ENCODE data around the gene ADAMTS9.

The ADAMTS9 gene

DNA sequence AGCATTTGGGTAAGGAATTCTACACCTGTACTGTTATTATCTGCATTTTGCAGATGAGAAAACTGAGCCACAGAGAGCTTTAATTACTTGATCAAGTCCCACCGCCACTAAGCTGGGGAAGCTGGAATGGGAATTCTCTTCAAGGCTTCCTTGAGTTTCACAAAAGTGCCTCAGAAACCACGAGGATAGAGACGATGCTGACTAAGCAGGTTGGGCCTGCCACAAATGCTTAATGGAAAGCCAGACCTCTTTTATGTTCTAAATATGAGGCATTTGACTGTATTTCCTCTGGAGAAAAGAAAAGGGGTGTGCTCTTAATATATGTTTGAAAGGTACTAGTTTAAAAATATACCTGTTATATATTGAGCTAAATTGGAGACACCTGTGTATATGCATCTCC, 34.7 kb downstream of the ADAMTS9 start:
- no peak for DNase-seq

DNA sequence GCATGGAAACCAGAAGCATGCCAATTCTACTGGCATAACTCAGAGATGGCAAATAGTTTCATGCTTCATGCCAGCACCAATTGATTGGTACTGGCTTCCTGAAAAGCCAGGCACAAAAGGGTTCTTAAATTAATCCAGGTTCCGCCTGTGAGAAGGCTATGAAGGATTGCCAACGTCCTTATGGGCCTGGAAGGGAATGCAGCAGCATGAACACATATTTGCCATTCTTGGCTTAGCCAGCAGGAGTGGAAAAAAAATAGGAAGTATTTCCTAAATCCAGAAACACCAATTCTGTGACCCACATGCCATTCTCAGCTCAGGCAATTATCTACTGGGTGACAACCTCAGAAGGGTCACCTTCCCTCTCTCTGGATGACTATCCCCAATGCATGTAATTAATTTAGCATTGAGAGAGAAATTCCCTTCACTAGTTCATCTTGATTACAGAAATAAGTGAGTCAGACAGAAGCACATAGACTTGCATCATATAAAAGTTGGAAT, 36.0 kb downstream of the ADAMTS9 start:
- DNase-seq: no peak

DNA sequence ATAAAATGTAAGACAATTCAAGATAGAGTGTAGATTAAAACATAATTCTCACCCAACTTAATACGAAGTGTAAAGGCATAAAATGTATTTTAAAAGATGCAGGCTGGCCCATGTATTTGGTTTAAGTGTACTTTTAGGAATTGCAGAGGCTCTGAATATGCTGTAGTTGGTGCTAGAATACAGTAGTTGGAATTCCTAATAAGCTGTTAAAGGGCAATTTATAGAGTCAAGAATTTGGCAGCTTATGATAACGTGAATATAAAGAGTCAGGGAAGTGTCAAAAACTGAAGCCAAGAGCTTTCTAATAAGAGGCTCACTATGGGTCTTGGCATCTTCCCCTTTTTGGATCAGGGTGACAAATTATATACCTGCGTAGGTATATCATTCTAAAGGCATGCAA, 36.5 kb downstream of the ADAMTS9 start:
- no peak for DNase-seq

DNA sequence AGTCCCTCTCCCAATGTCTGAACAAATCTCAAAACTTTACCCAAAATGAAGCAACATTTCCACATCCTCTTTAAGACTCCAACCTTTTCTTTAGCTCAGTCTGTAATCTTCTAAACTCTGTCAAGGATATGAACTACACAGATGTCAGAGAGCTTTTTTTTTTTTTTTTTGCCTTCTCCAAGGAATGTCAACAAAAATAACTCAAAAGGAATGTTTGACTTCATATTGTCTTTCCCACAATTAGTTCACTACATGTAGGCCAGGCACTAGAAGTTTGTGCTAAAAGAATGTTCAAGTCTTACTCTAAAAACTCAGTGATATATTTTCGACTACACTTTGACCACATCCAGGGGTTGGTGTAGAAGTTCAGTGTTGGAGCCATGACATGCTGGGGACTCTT, 37.1 kb downstream of the ADAMTS9 start:
- DNase-seq: no peak

DNA sequence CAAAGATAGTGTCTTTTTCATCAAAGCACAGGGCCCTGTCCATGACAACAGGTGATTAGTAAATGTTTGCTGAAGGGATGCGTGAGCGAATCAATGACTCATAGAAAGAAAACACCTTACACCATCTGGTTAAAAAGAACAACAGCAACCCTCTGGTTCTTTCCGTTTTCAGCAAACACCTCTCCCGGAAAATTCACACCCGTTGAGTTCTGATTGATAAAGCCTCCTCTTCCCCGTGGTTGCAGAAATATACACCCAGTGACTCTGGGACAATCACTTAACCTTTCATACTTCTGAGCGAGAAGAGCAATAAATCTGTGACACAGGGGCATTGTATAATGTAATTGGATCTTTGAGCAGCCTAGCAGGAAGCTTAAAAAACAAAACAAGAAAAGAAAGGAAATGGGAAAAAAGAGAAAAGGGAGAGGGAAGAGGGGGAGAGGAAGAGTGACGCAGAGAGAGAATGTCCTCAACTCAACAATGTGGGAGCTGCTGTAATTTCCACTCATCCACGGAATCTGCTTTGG, 37.6 kb downstream of the ADAMTS9 start:
- no peak for DNase-seq

DNA sequence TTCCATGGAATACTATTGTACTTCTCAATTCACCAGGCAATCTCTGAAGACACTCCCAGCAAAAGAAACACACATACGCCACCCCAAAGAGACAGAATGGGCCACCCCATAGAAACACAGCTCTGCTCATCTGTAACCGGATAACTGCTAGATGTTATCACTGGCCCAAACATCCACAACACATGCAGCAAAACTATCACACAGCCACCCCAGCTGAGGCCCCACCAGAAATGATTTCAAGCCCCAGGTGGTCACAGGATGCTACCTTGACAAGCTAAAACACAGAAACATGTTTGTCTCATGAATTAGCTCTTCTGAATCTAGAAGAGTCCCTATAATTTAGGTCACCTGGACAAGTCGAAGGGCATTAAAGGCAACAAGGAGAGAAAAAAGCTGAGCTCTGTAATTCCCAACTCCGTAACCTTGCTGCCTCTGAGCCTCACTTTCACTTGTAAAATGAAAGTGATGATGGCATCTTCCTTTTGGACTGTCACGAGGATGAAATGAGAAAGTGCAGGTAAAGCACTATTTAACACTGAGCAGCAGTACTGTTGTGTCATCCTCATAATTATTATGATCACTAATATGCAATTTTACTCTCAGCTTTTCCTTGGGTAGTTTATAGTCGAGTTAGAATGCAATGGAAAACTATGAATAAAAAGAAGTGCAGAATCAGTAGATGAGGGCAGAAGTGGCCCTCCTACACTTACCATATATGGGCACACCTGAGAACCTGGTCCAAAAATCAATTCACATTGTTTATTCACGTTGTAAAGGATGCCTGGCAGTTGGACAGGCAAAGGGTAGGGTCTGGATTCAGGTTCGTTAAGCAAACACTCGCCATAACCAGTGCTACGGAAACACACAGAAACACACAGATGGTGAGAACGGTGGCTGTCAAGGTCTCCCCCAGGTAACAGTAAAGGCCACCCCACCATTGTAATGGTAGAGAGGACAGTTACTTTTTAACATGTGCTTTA, 38.6 kb downstream of the ADAMTS9 start:
- DNase-seq: no peak

DNA sequence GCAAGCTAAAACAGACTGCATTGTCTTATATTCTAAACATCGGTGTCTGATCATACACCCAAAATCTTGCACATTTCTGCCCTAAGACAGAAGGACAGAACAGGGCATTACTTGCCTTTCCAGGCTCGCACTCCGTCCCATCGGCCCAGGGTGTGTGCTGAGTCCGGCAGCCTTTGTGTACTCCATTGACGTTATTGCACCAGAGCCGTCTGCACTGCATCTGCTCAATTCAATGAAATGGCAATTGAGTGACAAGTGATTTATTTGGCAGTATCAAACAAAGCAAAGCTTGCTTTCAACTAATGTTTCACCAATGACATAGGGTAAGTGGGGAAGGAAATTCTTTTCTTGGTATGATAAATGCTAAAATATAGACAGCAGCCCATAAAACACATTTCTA, 40.0 kb downstream of the ADAMTS9 start:
- no peak for DNase-seq

DNA sequence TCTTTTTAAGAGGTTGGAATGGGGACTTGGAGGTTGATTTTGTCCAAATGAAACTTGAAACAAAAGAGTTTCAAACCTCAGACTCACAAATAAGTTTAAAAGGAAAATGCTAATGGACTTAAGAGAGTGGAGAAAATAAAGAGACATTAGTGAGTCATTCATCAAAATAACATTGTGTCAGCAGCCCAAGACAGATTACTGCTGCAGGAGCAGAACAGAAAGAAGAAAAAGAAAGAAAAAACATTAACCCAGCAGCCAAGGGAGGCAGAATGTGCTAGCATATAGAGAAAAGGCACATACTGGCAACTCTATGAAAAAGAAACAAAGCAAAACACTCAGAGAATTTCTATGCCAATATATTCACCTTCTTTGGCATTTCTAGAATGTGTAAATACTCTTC, 42.6 kb downstream of the ADAMTS9 start:
- no peak for DNase-seq

DNA sequence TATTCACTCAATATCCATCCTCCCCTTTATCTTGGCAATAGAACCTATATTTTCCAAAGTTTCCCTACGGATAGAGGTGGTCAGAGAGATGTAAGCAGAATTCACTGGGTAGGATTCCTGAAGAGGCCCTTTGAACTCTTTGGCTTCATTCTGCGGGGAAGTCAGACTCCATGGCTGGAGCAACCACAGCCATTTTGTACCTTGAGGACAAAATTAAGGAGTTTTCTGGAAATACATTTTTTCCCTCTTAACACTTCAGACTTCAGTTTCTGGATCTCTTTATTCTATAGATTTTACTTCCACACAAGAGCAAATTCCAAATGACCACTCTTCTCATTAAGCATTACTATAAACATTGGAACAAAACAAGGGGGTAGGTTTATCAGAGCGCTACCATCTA, 43.3 kb downstream of the ADAMTS9 start:
- DNase-seq: no peak

DNA sequence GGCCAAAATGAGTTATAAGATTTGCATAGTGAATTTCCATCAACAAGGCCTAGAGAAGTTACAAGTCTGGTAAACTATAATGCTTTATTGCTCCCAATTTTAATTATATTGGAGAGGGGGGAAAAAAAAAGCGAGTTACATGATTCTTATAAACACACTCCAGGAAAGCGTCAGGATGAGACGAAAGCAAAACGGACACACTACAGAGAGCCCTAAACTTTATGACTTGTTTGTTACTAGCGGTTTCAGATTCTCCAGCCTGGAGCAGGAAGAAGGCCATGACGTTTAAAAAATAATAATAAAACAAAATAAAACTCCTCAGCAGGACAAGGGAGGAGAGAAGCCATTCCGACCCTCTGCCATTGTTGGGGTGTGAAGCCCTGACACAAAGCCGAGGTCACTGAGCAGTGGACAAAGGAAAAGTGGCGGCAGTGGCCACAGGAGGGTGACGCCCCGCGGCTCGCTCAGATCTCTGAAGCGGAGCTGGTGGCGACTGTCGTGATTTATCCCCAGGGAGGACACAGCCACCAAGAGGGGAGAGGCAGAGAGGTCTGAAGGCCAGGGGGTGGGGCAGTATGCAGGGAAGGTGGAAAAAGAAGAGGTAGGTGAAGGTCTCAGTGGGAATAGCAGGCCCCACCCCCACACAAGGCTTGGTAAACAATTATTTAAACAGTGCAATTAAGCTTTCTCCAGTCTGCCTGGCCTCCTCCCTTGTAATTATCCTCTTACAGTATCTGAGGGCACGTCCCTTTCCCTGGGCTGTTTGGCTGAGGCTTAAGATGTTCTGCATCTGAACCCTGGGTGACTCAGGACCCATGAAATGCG, 45.3 kb downstream of the ADAMTS9 start:
- DNase-seq: no peak

DNA sequence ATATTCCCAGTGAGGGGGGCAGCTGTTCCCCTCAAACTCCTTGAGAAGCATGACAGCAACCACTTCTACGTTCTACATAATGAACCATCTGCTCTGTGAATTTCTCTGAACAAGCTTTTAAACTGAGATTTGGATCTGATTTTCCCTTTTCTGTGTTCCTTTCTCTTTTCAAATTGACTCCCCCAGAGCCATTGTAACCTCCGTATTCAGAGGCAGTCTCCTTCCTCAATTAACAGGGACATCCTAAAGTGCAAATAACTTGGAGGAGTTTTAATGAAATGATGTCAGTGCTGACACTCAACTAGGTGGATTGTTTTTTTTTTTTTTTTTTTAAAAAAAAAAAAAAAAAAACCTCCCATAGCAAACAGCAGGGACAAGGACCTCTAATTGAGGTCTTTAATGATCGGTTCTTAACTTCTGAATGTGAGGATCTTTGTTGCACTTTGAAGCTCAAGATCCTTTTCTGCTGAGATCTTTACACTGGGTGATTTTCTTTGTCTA, 48.8 kb downstream of the ADAMTS9 start:
- no peak for DNase-seq

DNA sequence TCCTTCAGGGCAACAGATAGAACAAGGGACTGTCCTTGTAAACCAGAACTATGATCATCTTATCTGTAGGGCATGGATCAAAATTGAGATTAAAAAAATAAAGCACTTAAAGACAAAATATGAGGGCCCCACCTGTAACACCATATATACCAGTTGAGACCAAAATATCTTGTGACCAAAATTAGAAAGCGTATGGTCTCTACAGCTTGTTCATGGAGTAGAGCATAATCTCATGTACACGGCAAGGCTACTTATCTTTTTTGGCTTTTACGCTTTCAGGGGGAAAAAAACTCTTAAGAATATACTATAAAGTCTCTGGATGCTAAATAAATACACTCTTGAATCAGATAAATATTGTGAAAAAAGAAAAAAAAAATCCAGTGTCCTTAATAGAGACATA, 49.3 kb downstream of the ADAMTS9 start:
- no peak for DNase-seq

DNA sequence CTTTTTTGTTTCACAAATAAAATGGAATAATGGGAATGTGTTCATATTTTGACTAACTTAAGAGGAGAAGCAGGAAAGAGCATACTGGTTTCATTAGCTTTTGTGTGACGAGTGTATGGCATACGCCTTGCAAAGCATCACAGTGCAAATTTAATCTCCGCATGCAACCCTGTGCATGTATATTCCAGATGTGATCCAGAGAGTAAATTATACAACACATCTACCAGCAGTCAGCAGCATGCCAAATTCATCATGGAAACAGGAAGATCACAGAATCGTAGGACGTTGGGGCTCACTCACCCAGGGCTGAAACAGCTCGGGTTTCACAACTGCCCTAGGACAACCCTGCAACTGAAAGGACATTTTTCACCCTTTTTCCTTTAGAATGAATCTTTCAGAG, 53.4 kb downstream of the ADAMTS9 start:
- no peak for DNase-seq

DNA sequence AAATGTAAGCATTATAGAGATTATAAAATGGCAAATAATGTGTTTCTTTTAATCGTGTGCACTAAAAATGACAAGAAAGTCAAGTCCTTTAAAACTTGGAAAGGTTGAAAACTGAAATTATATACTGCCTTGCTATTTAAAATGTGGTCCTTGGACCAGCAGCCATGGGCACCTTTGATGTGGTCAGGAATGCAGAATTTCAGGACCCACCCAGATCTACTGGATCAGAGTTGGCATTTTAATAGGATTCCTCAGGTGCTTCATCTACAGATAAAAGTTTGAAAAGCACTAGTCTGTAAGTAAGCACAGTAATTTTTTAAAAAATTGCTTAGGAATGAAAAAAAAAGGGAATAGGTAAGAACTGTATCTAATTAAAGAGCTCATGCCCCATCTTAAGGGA, 55.8 kb downstream of the ADAMTS9 start:
- DNase-seq: no peak

DNA sequence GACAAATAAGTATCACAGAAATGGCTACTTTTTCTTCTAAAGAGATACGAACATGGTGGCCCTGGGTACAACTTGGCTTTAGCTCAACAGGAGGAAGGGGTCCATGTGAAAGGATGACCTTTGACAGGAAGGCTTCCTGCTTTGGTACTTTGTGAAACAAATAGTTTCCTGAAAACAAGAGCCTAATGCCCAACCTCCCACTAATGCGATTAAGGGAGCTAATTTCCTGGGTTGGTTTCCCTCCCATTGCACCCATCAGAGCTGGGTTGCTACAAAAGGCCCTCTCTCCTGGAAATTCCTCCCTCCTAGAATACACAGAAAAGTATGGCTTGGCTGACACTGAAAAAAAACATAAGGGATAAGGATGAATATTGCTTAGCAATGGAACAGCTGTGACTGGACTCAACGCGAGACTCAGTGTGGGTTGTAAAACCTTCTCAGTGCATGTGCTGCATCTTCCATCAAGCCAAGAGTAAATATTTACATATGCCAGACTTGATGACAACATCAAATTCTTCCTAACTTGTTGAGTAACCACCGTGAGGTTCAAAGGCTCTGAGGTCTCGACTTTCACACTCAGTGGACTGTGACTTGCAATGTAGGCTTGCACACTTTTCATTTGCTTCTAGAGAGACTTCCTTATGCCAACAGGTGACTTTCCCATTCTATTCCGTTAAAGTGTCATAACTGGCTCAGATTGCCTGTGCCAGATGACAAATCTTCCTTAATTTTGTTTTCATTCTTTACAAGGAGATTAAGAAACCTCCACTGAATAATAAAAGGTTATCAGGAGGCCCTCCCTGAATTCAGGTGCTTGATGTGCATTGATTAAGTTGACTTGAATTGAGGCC, 60.1 kb downstream of the ADAMTS9 start:
- DNase-seq: no peak

DNA sequence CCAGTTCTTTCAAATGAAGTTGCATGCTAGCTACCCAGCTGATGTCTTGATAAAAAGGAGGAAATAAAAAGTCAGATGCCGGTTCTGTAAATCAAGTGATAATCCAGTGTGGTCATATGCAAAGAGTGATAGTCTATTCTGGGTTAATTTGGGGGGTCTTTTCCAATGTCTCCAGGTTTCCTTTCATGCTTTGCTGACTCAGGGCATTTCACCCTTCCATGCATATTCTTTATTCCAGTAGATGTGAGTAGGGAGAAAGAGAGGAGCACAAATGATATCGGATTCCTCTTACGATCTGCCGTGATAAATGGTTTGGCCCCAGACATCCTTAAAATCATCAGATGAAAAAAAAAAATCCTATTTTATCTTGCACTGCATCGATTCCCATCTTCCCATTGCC, 60.8 kb downstream of the ADAMTS9 start:
- no peak for DNase-seq

DNA sequence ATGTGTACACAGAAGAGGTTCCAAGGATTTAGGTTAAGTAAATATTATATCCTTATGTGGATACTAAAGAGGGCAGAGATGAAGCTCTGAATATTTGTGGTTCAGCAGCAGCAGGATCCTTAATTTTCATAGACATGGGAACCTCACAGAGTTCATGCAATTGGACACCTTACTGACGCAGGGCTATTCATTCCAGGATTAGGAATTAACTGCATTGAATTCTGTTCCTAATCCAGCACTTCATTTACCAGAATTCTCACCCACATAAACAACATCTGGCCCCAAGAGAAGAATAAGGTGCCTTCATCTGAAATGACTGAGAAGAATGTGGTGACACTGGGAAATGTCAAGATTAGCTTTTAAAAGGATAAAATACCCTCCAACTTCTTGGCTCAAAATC, 62.4 kb downstream of the ADAMTS9 start:
- DNase-seq: no peak

DNA sequence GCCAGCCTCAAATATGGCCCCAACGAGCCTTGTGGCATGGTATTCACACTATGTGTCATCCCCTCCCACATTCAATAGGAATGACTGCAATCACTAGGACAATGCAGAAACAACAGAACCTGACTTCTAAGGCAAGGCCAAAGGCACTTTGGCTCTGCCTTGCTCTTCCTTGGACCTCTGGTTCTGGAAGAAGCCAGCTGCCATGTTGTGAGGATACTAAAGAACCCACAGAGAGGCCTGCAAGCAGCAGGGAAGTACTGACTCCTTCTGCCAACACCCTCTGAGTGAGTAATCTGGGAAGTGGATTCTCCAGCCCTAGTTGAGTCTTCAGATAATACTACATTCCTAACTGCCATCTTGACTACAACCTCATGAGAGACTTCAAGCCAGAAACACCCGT, 64.7 kb downstream of the ADAMTS9 start:
- no peak for DNase-seq

DNA sequence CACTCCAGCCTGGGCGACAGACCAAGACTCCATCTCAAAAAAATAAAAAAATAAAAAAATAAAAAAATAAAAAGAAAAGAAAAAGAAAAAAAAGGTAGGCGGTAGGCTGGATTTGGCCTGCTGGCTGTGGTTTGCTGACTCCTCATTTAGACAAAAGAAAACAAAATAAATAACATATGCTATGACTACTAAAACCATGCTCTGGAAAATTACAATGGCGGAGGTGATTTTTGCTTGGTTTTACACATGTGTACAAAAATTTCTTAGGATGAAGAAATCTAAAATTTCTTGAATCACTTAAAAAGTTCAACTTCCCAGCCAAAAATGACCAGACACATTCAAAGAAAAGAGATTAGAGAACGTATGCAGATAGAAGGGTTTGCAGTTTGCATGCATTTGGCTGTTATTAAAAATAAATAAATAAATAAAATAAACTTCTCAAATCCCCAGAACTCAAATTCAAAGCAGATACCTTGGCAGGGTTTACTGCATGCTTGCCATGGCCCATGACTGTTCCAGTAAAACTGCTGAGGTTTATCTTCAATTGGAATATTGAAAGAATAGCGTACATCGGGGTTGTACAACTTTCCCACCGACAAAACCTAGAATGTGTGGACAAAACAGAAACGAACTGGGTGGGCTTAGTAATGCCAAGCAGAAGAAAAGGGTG, 65.9 kb downstream of the ADAMTS9 start:
- DNase-seq: no peak

DNA sequence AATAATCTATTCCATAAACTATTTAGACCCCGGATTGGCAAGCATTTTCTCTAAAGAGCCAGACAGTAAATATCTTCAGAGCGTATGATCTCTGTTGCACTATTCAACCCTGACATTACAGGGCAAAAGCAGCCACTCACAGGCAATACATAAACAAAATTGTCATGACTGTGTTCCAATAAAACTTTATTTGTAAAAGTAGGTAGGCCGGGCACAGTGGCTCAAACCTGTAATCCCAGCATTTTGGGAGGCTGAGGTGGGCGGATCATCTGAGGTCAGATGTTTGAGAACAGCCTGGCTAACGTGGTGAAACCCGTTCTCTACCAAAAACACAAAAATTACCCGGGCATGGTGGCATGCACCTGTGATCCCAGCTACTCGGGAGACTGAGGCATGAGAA, 66.5 kb downstream of the ADAMTS9 start:
- DNase-seq: no peak

DNA sequence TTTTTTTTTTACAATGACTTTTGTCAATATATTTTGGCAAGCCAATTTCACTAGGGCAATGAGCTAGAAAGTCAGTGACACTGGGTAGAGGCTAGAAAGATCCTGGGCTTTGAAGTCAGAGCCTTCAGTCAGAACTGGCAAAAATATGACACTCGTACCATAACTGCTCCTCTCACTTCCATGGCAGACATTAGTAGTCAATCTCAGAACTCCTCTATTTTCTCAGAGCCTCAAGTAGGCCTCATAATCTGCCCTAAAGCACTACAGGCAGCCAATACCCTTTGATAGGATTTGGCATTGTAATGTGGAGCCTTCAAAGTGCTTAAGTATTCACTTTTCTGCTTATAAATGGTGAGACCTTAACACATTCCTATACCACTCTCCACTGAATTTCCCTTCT, 67.8 kb downstream of the ADAMTS9 start:
- no peak for DNase-seq

DNA sequence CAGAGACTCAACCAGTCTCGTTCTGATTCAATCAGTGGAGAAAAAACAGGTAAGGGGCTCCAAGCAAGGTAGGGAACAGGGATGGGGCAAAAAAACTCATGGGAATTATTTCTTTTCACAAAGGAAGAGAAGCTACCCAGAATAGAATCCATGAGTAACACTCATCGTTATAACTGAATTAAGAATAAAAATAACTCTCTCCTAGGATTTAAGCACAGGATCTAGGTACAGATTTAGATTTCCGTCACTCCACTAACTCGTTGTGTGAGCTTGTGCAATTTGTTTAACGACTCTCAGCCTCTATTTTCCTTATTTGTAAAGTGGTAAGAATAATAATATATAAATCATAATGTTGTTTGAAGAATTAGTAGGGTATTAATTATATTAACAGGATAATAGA, 68.6 kb downstream of the ADAMTS9 start:
- no peak for DNase-seq

All from T-helper 9 cell (primary cell).